Lower lobe of right lung (tissue), 2 donors: ENCODE results near the gene RAB40C. TPM values are rescaled to one million over a fixed set of nuclear protein-coding genes. Genes with fewer than 3 reads are reported as not detected.

Experiments used
- ATAC-seq, 2 donors: fragments of 200-7000 bp; cut with Tn5 transposase; one replicate each; pipeline ENCODE4 v1.9.1; 2020 to 2022; ENCODE audit warnings: mild to moderate bottlenecking in 2 of 2, moderate library complexity in 2 of 2
- DNase-seq: peaks from one replicate; pipeline ENCODE4 v3.0.0-alpha.2; 2020
- H3K27ac ChIP-seq: fragments of 200-600 bp; one replicate; pipeline ENCODE4 v1.8.0; 2022
- H3K27me3 ChIP-seq: fragments of 200-600 bp; one replicate; pipeline ENCODE4 v1.8.0; 2022; ENCODE audit warnings: low read depth
- H3K36me3 ChIP-seq: fragments of 200-600 bp; one replicate; pipeline ENCODE4 v1.8.0; 2022; ENCODE audit warnings: mild to moderate bottlenecking
- H3K4me1 ChIP-seq: fragments of 200-600 bp; one replicate; pipeline ENCODE4 v1.8.0; 2022
- H3K4me3 ChIP-seq: fragments of 200-600 bp; one replicate; pipeline ENCODE4 v1.8.0; 2022; ENCODE audit warnings: mild to moderate bottlenecking
- H3K9me3 ChIP-seq: fragments of 200-600 bp; one replicate; pipeline ENCODE4 v1.8.0; 2022
- CTCF ChIP-seq: fragments of 200-600 bp; IDR thresholded peaks from one replicate; pipeline ENCODE4 v1.8.0; 2022; ENCODE audit warnings: antibody characterized with exemption, mild to moderate bottlenecking
- intact Hi-C: fragments of 100-400 bp; cut with DNase I; formaldehyde crosslinking; loops from one replicate; pipeline ENCODE4 v1.11.0; 2022
- total RNA-seq: library from RNA; stranded (reverse); fragmentation: NEBNext Ultra II Directional; extraction: Animal tissue kit (Norgen Biotek cat#: 25700); gene quantifications from one replicate; pipeline ENCODE4 v1.2.1, GENCODE V29; 2021
- donor health status: DM: no; HTN: yes; CAD: no; lungs with severe emphysema.

RAB40C gene
- total RNA-seq, 1 donor from 2014 or later, result 40.1 TPM

- H3K4me1 ChIP-seq, result peaks cover 53% of the 10 kb centered on the region
- peak within 1 kb of the TSS; percentile 68 for H3K27ac ChIP-seq
- H3K27me3 ChIP-seq, result no peaks in the 10 kb centered on the region
- peak within 1 kb of the TSS; percentile 8 for H3K4me3 ChIP-seq
- H3K36me3 ChIP-seq, result peaks cover 37% of the 10 kb centered on the region
- DNase-seq (peak; percentile 74), ATAC-seq (peak; percentile 1 to 7)
- intact Hi-C loops, result no loop called here
- no peak for TF ChIP-seq CTCF
- H3K9me3 ChIP-seq, result no peaks in the 10 kb centered on the region
These were observed 41.0 kb downstream of the RAB40C start, which contains the start of gene WFIKKN1 for GRCh38 chr16:630815-631405. WFIKKN1 (plus strand) TSS chr16:630985; CDS start chr16:631254, 269 bp downstream.

- no peaks in the 10 kb centered on the region for H3K9me3 ChIP-seq
- H3K4me3 ChIP-seq, result no peak overlapping the region
- no peaks in the 10 kb centered on the region for H3K27me3 ChIP-seq
- TF ChIP-seq CTCF, result no peak
- no peak for DNase-seq
- intact Hi-C loops, result no loop called here
- H3K4me1 ChIP-seq, result peaks cover 53% of the 10 kb centered on the region
- no peak for ATAC-seq
- H3K36me3 ChIP-seq, result peaks cover 27% of the 10 kb centered on the region
- no peak overlapping the region for H3K27ac ChIP-seq
These were observed 42.0 kb downstream of the RAB40C start for GRCh38 chr16:631808-632358.

- intact Hi-C loops, result no loop called here
- no peak for ATAC-seq
These were observed 42.8 kb downstream of the RAB40C start for GRCh38 chr16:632486-633335.

GRCh38 chr16:633336-634050, 43.6 kb downstream of the RAB40C start:
- peaks cover 49% of the 10 kb centered on the region for H3K4me1 ChIP-seq
- H3K36me3 ChIP-seq, result peaks cover 12% of the 10 kb centered on the region
- intact Hi-C loops, result no loop called here
- ATAC-seq (no peak), DNase-seq (no peak)
- no peaks in the 10 kb centered on the region for H3K27me3 ChIP-seq
- no peak overlapping the region for H3K27ac ChIP-seq
- no peak overlapping the region for H3K4me3 ChIP-seq
- H3K9me3 ChIP-seq, result no peaks in the 10 kb centered on the region
- TF ChIP-seq CTCF, result no peak

More at GRCh38 chr16:632486-633335, 42.8 kb downstream of the RAB40C start:
- no peak overlapping the region for H3K27ac ChIP-seq
- H3K36me3 ChIP-seq, result peaks cover 19% of the 10 kb centered on the region
- H3K9me3 ChIP-seq, result no peaks in the 10 kb centered on the region
- no peak for TF ChIP-seq CTCF
- no peak overlapping the region for H3K4me3 ChIP-seq
- peaks cover 52% of the 10 kb centered on the region for H3K4me1 ChIP-seq
- no peaks in the 10 kb centered on the region for H3K27me3 ChIP-seq
- no peak for DNase-seq

GRCh38 chr16:634051-634670, 44.3 kb downstream of the RAB40C start:
- DNase-seq, result no peak
- ATAC-seq, result no peak
- intact Hi-C loops, result no loop called here
- Histone ChIP-seq H3K4me1 (peaks cover 43% of the 10 kb centered on the region), H3K36me3 (peaks cover 5% of the 10 kb centered on the region), H3K4me3 (no peak overlapping the region), H3K27me3 (no peaks in the 10 kb centered on the region), H3K27ac (no peak overlapping the region), H3K9me3 (no peaks in the 10 kb centered on the region)
- no peak for TF ChIP-seq CTCF
